AG04449 (cell line): ENCODE results near the gene RYR1.

ENCODE experiments used
- CTCF ChIA-PET: fragments of 350-600 bp; formaldehyde crosslinking; extraction: SDS; loops from one replicate; lab custom pipeline; 2021; ENCODE audit warnings: antibody characterized with exemption; lab: Yijun Ruan, JAX
- POLR2A ChIA-PET: fragments of 400-600, 350-600 bp; formaldehyde crosslinking; extraction: SDS; loops from one replicate; lab custom pipeline; 2020; ENCODE audit warnings: antibody characterized with exemption, inconsistent platforms; lab: Yijun Ruan, JAX
- DNase-seq: peaks from one replicate; pipeline ENCODE4 v3.0.0-alpha.2; 2010; ENCODE audit warnings: low read depth, low spot score
- H3K4me3 ChIP-seq: 2 replicates; pipeline ENCODE4 v1.5.1; 2011; ENCODE audit warnings: low read depth, mild to moderate bottlenecking, control low read depth, low read length
- CTCF ChIP-seq: IDR thresholded peaks from one replicate; pipeline ENCODE4 v1.5.1; 2011; ENCODE audit warnings: mild to moderate bottlenecking, moderate library complexity, low read length, control low read depth, inconsistent platforms; ENCODE audit not compliant: insufficient read depth; ENCODE audit errors: missing control alignments

The RYR1 gene

GRCh38 chr19:38543286-38543806 lies 109.9 kb downstream of the RYR1 start:
- TF ChIP-seq CTCF, result no peak
- no peak for DNase-seq
- ChIA-PET POLR2A (no interaction called here), CTCF (interaction anchor here (0.6 to 2.5 kb wide), 11 partner anchors 8 to 390 kb away, joined by 3 to 13 read pairs (median 4); partner anchors contain the start of genes EIF3K, MAP4K1, MRPS12 and SARS2)
- no peak overlapping the region for H3K4me3 ChIP-seq

- POLR2A ChIA-PET, result no interaction called here
- no peak for TF ChIP-seq CTCF
- peak; percentile 12 for DNase-seq
- CTCF ChIA-PET, result interaction anchor here (0.6 to 2.5 kb wide), 22 partner anchors 8 to 390 kb away, joined by 3 to 13 read pairs (median 3); partner anchors contain the start of genes EIF3K, MAP4K1, MRPS12 and SARS2
- no peak overlapping the region for H3K4me3 ChIP-seq
These were observed 110.5 kb downstream of the RYR1 start for GRCh38 chr19:38543807-38544568.

- H3K4me3 ChIP-seq, result no peak overlapping the region
- ChIA-PET CTCF (interaction anchor here (0.7 to 2.5 kb wide), 25 partner anchors 9 to 389 kb away, joined by 3 to 13 read pairs (median 4); partner anchors contain the start of genes EIF3K, MAP4K1, MRPS12 and SARS2), POLR2A (no interaction called here)
- TF ChIP-seq CTCF, result peak; percentile 15
- peak; percentile 7 for DNase-seq
These were observed 111.3 kb downstream of the RYR1 start for GRCh38 chr19:38544569-38545315.

GRCh38 chr19:38545596-38545995 lies 112.1 kb downstream of the RYR1 start:
- no peak for TF ChIP-seq CTCF
- CTCF ChIA-PET, result interaction anchor here (1.0 to 2.5 kb wide), 13 partner anchors 13 to 388 kb away, joined by 3 to 13 read pairs (median 5); partner anchors contain the start of genes EIF3K, MAP4K1, MRPS12 and SARS2

GRCh38 chr19:38547421-38547820 lies 113.9 kb downstream of the RYR1 start:
- no peak for DNase-seq
- H3K4me3 ChIP-seq, result no peak overlapping the region
- CTCF ChIA-PET, result interaction anchor here (1.2 to 2.3 kb wide), 2 partner anchors 32 to 87 kb away, joined by 3 to 8 read pairs; no protein-coding TSS in a partner anchor
- no peak for TF ChIP-seq CTCF
- POLR2A ChIA-PET, result no interaction called here

More at GRCh38 chr19:38545596-38545995, 112.1 kb downstream of the RYR1 start:
- POLR2A ChIA-PET, result no interaction called here
- peak; percentile 2 for DNase-seq
- no peak overlapping the region for H3K4me3 ChIP-seq
